ENCODE results near the gene TULP4. TPM values are rescaled to one million over a fixed set of nuclear protein-coding genes. Genes with fewer than 3 reads are reported as not detected.

TULP4 gene
- total RNA-seq, 1 experiment from 2014 or later: 64.6 TPM

GRCh38 chr6:158329531-158329930 is 17.3 kb downstream of the TULP4 start:
- no peak overlapping the region for H2BK15ac ChIP-seq (ENCODE audit: low read depth, low read length)
- H3K79me2 ChIP-seq (ENCODE audit: insufficient read depth, low read length): peaks cover 3% of the 10 kb centered on the region; the same call in 1 of the 2 replicates
- H3K4me2 ChIP-seq (ENCODE audit: insufficient read depth, insufficient read length, low read length): no peak overlapping the region
- no peaks in the 10 kb centered on the region for H3K27me3 ChIP-seq (ENCODE audit: insufficient read depth, low read length)
- no peak overlapping the region for H2BK5ac ChIP-seq (ENCODE audit: insufficient read length, low read length)
- WGBS (ENCODE audit: extremely low coverage, insufficient read length, low lambda C conversion rate): no CpG with 5 or more reads among the region's 1 CpG
- no peak overlapping the region for H3K18ac ChIP-seq (ENCODE audit: insufficient read length, low read depth, low read length)
- H3K9ac ChIP-seq (ENCODE audit: extremely low read depth, insufficient read length, low read length): no peak overlapping the region
- peaks cover 22 to 24% of the 10 kb centered on the region in 2 experiments for H3K4me1 Mint-ChIP-seq
- no peak overlapping the region for H3T11ph ChIP-seq (ENCODE audit: low read length)
- H2AK5ac ChIP-seq (ENCODE audit: insufficient read length, low read length): no peak overlapping the region
- H4K91ac ChIP-seq (ENCODE audit: insufficient read length, low read depth, low read length): no peak overlapping the region
- H3K27ac ChIP-seq (ENCODE audit: insufficient read length, low read depth, low read length): no peak overlapping the region
- H4K20me1 ChIP-seq (ENCODE audit: control insufficient read depth, insufficient read depth, insufficient read length): no peaks in the 10 kb centered on the region
- H3K9me3 ChIP-seq (ENCODE audit: control insufficient read depth, low read depth, low read length): no peaks in the 10 kb centered on the region
- no peak for DNase-seq
- no peak for TF ChIP-seq CTCF (conservative IDR thresholded peaks at IDR 0.05)
- H3K36me3 Mint-ChIP-seq (ENCODE audit: insufficient read depth in 1 of 3, low read depth in 3 of 3): peaks cover 25 to 33% (median 30%) of the 10 kb centered on the region in 3 experiments
- H4K5ac ChIP-seq (ENCODE audit: insufficient read length, low read depth, low read length): no peak overlapping the region
- H3K9me3 Mint-ChIP-seq: peaks cover 14 to 23% of the 10 kb centered on the region in 2 experiments
- no peak overlapping the region for H3K4me3 Mint-ChIP-seq
- no peaks in the 10 kb centered on the region for H3K23me2 ChIP-seq (ENCODE audit: insufficient read length, low read depth, low read length, poor library complexity, severe bottlenecking)
- peaks cover 4% of the 10 kb centered on the region for H3K79me1 ChIP-seq (ENCODE audit: insufficient read depth, low read depth, low read length, poor library complexity, severe bottlenecking)
- H2BK12ac ChIP-seq (ENCODE audit: insufficient read length, low read depth, low read length): no peak overlapping the region
- no peak overlapping the region for H3K56ac ChIP-seq (ENCODE audit: insufficient read length, low read depth, low read length)
- H2AFZ ChIP-seq (ENCODE audit: low read length): no peak overlapping the region
- no peaks in the 10 kb centered on the region for H3K27me3 Mint-ChIP-seq (ENCODE audit: low read depth)
- H2BK20ac ChIP-seq (ENCODE audit: low read depth, low read length, poor library complexity, severe bottlenecking): no peak overlapping the region
- H3K27ac Mint-ChIP-seq: no peak overlapping the region
- no peak overlapping the region for H4K8ac ChIP-seq (replicated peaks; ENCODE audit: insufficient read length, low read depth, low read length)
- no peak overlapping the region for H2BK120ac ChIP-seq (ENCODE audit: low read depth, low read length, poor library complexity, severe bottlenecking)
- H3K14ac ChIP-seq (ENCODE audit: insufficient read depth, low read length): no peak overlapping the region
- H3K4me1 ChIP-seq (ENCODE audit: insufficient read depth, low read length): peaks cover 6% of the 10 kb centered on the region; the same call in 1 of the 2 replicates
- H3K23ac ChIP-seq (ENCODE audit: insufficient read length, low read depth, low read length): no peak overlapping the region
- no peak overlapping the region for H3K4ac ChIP-seq (ENCODE audit: low read depth, low read length)

Measured in H9 (cell line).